ENCODE measurements around the gene KLF7.

The KLF7 gene

GRCh38 chr2:207064128-207064690 is 101.5 kb downstream of the KLF7 start:
- TF ChIP-seq, protein P1, sequence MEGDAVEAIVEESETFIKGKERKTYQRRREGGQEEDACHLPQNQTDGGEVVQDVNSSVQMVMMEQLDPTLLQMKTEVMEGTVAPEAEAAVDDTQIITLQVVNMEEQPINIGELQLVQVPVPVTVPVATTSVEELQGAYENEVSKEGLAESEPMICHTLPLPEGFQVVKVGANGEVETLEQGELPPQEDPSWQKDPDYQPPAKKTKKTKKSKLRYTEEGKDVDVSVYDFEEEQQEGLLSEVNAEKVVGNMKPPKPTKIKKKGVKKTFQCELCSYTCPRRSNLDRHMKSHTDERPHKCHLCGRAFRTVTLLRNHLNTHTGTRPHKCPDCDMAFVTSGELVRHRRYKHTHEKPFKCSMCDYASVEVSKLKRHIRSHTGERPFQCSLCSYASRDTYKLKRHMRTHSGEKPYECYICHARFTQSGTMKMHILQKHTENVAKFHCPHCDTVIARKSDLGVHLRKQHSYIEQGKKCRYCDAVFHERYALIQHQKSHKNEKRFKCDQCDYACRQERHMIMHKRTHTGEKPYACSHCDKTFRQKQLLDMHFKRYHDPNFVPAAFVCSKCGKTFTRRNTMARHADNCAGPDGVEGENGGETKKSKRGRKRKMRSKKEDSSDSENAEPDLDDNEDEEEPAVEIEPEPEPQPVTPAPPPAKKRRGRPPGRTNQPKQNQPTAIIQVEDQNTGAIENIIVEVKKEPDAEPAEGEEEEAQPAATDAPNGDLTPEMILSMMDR (IDR thresholded peaks at IDR 0.05; ENCODE audit: insufficient read depth, low read length) = no peak
- no peak for TF ChIP-seq SPI1 (IDR thresholded peaks at IDR 0.05; ENCODE audit: borderline replicate concordance, low read depth)
- TF ChIP-seq, protein P2, sequence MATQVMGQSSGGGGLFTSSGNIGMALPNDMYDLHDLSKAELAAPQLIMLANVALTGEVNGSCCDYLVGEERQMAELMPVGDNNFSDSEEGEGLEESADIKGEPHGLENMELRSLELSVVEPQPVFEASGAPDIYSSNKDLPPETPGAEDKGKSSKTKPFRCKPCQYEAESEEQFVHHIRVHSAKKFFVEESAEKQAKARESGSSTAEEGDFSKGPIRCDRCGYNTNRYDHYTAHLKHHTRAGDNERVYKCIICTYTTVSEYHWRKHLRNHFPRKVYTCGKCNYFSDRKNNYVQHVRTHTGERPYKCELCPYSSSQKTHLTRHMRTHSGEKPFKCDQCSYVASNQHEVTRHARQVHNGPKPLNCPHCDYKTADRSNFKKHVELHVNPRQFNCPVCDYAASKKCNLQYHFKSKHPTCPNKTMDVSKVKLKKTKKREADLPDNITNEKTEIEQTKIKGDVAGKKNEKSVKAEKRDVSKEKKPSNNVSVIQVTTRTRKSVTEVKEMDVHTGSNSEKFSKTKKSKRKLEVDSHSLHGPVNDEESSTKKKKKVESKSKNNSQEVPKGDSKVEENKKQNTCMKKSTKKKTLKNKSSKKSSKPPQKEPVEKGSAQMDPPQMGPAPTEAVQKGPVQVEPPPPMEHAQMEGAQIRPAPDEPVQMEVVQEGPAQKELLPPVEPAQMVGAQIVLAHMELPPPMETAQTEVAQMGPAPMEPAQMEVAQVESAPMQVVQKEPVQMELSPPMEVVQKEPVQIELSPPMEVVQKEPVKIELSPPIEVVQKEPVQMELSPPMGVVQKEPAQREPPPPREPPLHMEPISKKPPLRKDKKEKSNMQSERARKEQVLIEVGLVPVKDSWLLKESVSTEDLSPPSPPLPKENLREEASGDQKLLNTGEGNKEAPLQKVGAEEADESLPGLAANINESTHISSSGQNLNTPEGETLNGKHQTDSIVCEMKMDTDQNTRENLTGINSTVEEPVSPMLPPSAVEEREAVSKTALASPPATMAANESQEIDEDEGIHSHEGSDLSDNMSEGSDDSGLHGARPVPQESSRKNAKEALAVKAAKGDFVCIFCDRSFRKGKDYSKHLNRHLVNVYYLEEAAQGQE (IDR thresholded peaks at IDR 0.05; ENCODE audit: insufficient replicate concordance, low read depth) = no peak
- no peak for TF ChIP-seq GABPA (IDR thresholded peaks at IDR 0.05; ENCODE audit: low read depth)
- no peak for TF ChIP-seq POLR2AphosphoS5 (IDR thresholded peaks at IDR 0.05; ENCODE audit: low read depth)
- DNase-seq (ENCODE audit: low read depth in 1 of 2, low spot score in 1 of 2) = no peak
- no peak overlapping the region for H3K4me3 ChIP-seq (replicated peaks; ENCODE audit: insufficient read depth, low read length)
- H3K27ac ChIP-seq (replicated peaks) = no peak overlapping the region
- H3K27me3 ChIP-seq (ENCODE audit: insufficient read depth, poor library complexity, severe bottlenecking) = no peaks in the 10 kb centered on the region

DNA sequence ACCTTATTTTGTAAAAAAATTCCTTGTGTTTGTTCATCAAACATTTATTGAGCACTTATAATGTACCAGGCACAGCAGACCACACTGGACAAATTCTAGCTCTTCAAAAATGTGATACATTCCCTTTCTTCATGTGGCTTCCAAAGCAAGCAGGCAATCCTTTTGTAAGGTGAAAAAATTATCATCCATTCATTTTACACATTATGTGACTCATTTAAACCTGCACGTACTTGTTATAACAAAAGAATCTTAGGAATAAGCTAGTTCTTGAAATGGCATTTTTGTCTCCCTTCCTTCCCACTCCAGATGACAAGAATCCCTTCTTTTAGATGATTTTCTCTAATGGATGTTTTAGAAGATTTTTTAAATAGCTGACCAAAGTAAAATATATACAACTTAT is 104.6 kb downstream of the KLF7 start:
- TF ChIP-seq, protein P2 (IDR thresholded peaks at IDR 0.05; ENCODE audit: insufficient replicate concordance, low read depth) = no peak
- TF ChIP-seq GABPA (IDR thresholded peaks at IDR 0.05; ENCODE audit: low read depth) (no peak), SPI1 (IDR thresholded peaks at IDR 0.05; ENCODE audit: borderline replicate concordance, low read depth) (no peak), POLR2AphosphoS5 (IDR thresholded peaks at IDR 0.05; ENCODE audit: low read depth) (no peak)
- TF ChIP-seq, protein P1 (IDR thresholded peaks at IDR 0.05; ENCODE audit: insufficient read depth, low read length) = no peak
- H3K4me3 ChIP-seq (replicated peaks; ENCODE audit: insufficient read depth, low read length) = no peak overlapping the region
- no peak for DNase-seq (ENCODE audit: low read depth in 1 of 2, low spot score in 1 of 2)
- no peak overlapping the region for H3K27ac ChIP-seq (replicated peaks)
- no peaks in the 10 kb centered on the region for H3K27me3 ChIP-seq (ENCODE audit: insufficient read depth, poor library complexity, severe bottlenecking)

DNA sequence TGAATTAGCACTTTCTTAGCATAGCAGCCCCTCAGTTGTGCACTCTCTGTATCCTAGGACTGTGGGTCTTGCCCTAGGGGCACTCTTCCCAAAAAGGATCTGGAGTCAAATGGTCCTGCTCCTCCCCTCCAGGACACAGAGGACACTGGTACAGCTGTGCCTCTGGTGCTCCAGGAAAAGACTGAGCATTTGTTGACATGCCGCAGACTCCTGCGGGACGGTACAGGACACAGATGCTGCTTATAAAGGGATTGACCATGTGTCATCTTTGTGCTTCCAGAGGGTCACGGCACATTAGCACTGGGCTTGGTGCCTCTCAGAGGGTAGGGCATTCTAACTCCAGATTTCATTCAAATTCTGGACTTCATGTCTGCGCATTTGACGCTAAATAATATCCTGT is 110.5 kb downstream of the KLF7 start:
- H3K27ac ChIP-seq (replicated peaks) = no peak overlapping the region
- H3K4me3 ChIP-seq (replicated peaks; ENCODE audit: insufficient read depth, low read length) = no peak overlapping the region
- no peak for TF ChIP-seq GABPA (IDR thresholded peaks at IDR 0.05; ENCODE audit: low read depth)
- no peak for TF ChIP-seq POLR2AphosphoS5 (IDR thresholded peaks at IDR 0.05; ENCODE audit: low read depth)
- no peak for TF ChIP-seq SPI1 (IDR thresholded peaks at IDR 0.05; ENCODE audit: borderline replicate concordance, low read depth)
- TF ChIP-seq, protein P1 (IDR thresholded peaks at IDR 0.05; ENCODE audit: insufficient read depth, low read length) = no peak
- TF ChIP-seq, protein P2 (IDR thresholded peaks at IDR 0.05; ENCODE audit: insufficient replicate concordance, low read depth) = no peak
- DNase-seq (ENCODE audit: low read depth in 1 of 2, low spot score in 1 of 2) = no peak
- H3K27me3 ChIP-seq (ENCODE audit: insufficient read depth, poor library complexity, severe bottlenecking) = no peaks in the 10 kb centered on the region
